Cardiac fibroblast (primary cell): Measurements from ENCODE around the gene KRTAP10-4.
"Not testable (repeated sequence)": the region's sequence is repeated elsewhere in the genome, so short reads cannot be mapped to it uniquely, and the experiment has no call there.

Experiments used
- DNase-seq, 2 donors: peaks; one replicate each; pipeline versions ENCODE4 v3.0.0 to v3.0.0-alpha.2; 2010; ENCODE audit warnings: low read depth in 2 of 2
- H3K4me3 ChIP-seq, 2 donors: replicated peaks in 1 of 2; 1 replicate in 1 of 2; 2 replicates in 1 of 2; pipeline ENCODE4 v1.5.1; 2011; ENCODE audit warnings: low read depth in 2 of 2, low read length in 2 of 2, mild to moderate bottlenecking in 2 of 2, moderate library complexity in 1 of 2
- CTCF ChIP-seq: IDR thresholded peaks from one replicate; pipeline ENCODE4 v1.5.1; 2011; ENCODE audit warnings: low read depth, mild to moderate bottlenecking, low read length, inconsistent platforms

The KRTAP10-4 gene, protein sequence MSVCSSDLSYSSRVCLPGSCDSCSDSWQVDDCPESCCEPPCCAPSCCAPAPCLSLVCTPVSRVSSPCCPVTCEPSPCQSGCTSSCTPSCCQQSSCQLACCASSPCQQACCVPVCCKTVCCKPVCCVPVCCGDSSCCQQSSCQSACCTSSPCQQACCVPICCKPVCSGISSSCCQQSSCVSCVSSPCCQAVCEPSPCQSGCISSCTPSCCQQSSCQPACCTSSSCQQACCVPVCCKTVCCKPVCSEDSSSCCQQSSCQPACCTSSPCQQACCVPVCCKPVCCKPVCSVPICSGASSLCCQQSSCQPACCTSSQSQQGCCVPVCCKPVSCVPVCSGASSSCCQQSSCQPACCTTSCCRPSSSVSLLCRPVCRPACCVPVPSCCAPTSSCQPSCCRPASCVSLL

DNA sequence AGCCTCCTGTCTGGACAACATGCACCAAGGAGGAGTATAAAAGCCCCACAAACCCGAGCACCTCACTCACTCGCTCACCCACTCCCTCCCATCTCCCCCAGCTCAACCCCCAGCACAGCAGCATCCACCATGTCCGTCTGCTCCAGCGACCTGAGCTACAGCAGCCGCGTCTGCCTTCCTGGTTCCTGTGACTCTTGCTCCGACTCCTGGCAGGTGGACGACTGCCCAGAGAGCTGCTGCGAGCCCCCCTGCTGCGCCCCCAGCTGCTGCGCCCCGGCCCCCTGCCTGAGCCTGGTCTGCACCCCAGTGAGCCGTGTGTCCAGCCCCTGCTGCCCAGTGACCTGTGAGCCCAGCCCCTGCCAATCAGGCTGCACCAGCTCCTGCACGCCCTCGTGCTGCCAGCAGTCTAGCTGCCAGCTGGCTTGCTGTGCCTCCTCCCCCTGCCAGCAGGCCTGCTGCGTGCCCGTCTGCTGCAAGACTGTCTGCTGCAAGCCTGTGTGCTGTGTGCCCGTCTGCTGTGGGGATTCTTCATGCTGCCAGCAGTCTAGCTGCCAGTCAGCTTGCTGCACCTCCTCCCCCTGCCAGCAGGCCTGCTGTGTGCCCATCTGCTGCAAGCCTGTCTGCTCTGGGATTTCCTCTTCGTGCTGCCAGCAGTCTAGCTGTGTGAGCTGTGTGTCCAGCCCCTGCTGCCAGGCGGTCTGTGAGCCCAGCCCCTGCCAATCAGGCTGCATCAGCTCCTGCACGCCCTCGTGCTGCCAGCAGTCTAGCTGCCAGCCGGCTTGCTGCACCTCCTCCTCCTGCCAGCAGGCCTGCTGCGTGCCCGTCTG is at the start of gene KRTAP10-4:
KRTAP10-4 (plus strand) TSS at position 100 of the 827 bp plus-strand sequence; CDS start at position 130, 30 bp downstream.
- not testable (repeated sequence) for DNase-seq, H3K4me3 ChIP-seq

GRCh38 chr21:44524414-44525371 is 48.8 kb upstream of the KRTAP10-4 start:
- DNase-seq, result no peak
- TF ChIP-seq CTCF, result no peak
- H3K4me3 ChIP-seq, result no peak overlapping the region

DNA sequence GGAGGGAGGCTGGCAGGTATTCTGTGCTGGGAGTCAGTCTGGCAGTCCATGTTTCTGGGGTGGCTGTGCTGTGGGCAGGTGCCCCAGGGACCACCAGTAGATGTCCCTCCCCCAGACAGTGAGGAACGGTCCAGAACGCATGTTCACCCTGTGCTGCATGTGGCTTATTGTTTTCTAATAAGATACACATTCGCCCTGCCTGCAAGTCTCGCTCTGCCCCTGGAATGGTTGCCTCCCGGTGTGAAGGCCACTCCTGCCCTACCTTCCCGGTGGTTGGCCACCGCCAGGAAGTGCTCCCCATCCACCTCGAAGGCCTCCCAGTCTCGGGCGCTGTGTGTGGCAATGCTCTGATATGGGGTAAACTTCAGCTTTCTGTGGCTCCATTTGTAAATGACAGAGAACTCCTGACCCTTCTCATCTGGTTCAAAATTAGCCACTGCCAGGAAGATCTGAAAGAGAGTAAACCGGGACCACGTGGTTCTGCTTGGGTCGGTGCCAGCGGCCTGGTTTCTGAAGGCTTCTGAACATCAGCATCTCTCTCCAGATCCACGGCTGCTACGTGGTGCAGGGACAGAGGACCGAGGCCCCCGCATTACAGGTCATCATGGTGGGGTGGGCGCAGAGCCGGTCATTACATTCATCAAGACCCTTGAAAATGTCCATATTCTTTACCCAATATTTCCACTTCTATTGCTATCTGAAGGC is 48.0 kb upstream of the KRTAP10-4 start:
- DNase-seq, result no peak
- TF ChIP-seq CTCF, result no peak
- no peak overlapping the region for H3K4me3 ChIP-seq

- DNase-seq, result no peak
- TF ChIP-seq CTCF, result no peak
- H3K4me3 ChIP-seq, result no peak overlapping the region
These were observed 47.2 kb upstream of the KRTAP10-4 start for GRCh38 chr21:44526096-44526997.

DNA sequence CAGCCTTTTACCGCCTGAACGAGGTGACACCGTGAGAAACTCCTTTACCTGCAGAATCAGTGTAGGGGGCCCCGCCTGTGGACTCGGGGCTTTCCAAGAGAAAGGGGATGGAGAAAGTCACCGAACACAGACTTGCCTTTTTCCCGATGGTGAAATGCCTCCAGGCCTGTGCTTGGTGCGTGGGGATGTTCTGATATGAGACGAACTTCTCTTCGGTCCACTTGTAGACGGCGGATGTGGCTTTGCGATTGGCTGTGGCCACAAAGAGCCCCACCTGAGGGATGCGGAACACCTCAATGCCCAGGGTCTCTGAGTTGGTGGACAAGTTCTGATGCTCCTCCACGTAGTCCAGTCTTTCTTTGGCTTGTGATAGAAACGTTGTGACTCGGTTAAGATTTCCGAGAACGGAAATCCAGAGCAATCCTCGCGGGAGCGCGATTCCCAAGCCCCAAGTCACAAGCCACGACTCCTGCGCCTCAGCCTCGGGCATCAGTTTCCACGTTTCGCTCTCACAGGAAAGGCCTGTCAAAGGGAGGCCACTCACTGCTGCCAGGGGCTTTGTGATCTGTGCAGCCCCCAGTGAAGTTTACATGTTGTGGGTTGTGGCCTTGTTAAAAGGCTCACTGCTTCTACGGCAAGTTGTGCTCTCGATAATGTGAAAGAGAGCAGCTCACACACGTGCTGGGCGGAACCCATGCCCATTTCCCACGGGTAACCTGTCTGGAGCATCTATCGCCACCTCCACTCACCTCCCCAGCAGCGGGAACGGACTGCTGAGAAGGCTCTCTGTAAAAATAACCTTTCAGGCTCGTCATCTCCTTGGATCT is 46.2 kb upstream of the KRTAP10-4 start:
- TF ChIP-seq CTCF, result no peak
- H3K4me3 ChIP-seq, result no peak overlapping the region
- no peak for DNase-seq
